HepG2 (cell line): ENCODE results near the gene PIGR. TPM values are rescaled to one million over a fixed set of nuclear protein-coding genes. Genes with fewer than 3 reads are reported as not detected.

ENCODE experiments used
- ATAC-seq: fragments of 200-7000 bp; cut with Tn5 transposase; 3 replicates; pipeline ENCODE4 v1.9.1; 2020; ENCODE audit warnings: mild to moderate bottlenecking, moderate library complexity
- BruUV-seq: library from RNA; stranded (reverse); fragments of 400-500 nt; replicated peaks from 2 replicates; lab custom pipeline; 2021; lab: Mats Ljungman, UMichigan
- CTCF ChIA-PET: fragments of 300-600 bp; formaldehyde crosslinking; extraction: SDS; loops from one replicate; lab custom pipeline; 2021; ENCODE audit warnings: low total read pairs, inconsistent platforms, low intra/inter-chr PET ratio; lab: Yijun Ruan, JAX
- POLR2A ChIA-PET: fragments of 350-600 bp; sonication (Branson Sonifier 250); formaldehyde crosslinking; loops from one replicate; lab custom pipeline; 2020; ENCODE audit warnings: antibody characterized with exemption, inconsistent platforms; lab: Yijun Ruan, JAX
- DNase-seq: peaks from one replicate; pipeline ENCODE4 v3.0.0-alpha.2; 2015; ENCODE audit warnings: low spot score
- FAIRE-seq: peaks from 3 replicates; lab custom pipeline; 2011; peaks lifted over from hg19 to GRCh38; lab: Jason Lieb, UNC
- H2AFZ ChIP-seq: one replicate; pipeline ENCODE4 v1.6.1; 2011; ENCODE audit warnings: low read length, inconsistent platforms
- H3K27ac ChIP-seq: fragments of 300-600 bp; 3 replicates; pipeline ENCODE4 v1.8.0; 2011; ENCODE audit warnings: mixed run types, mild to moderate bottlenecking, mixed read lengths, low read length, inconsistent platforms; ENCODE audit not compliant: insufficient read depth; ENCODE audit errors: extremely low read length
- H3K27me3 ChIP-seq, 2 experiments: fragments of 200-600 bp in 1 of 2; 2 replicates in 1 of 2; 3 replicates in 1 of 2; pipeline versions ENCODE4 v1.6.0 to v1.8.0; 2011; ENCODE audit warnings: low read length in 2 of 2, mild to moderate bottlenecking in 2 of 2, moderate library complexity in 2 of 2, inconsistent platforms in 1 of 2; ENCODE audit not compliant: insufficient read depth in 2 of 2, control insufficient read depth in 1 of 2
- H3K36me3 ChIP-seq, 2 experiments: fragments of 200-600 bp in 1 of 2; replicated peaks in 1 of 2; 2 replicates in 1 of 2; 3 replicates in 1 of 2; pipeline versions ENCODE4 v1.5.1 to v1.8.0; 2011; ENCODE audit warnings: low read length in 2 of 2, inconsistent platforms in 1 of 2; ENCODE audit not compliant: insufficient read depth in 2 of 2, control insufficient read depth in 1 of 2
- H3K4me1 ChIP-seq: 2 replicates; pipeline ENCODE4 v1.5.1; 2012; ENCODE audit warnings: low read length, inconsistent platforms; ENCODE audit not compliant: insufficient read depth
- H3K4me2 ChIP-seq: 2 replicates; pipeline ENCODE4 v1.6.0; 2011; ENCODE audit warnings: low read depth, low read length, inconsistent platforms
- H3K4me3 ChIP-seq, 3 experiments: fragments of 200-600 bp in 1 of 3; sonication (generic), shearing (Covaris generic) in 1 of 3; replicated peaks in 1 of 3; 2 replicates each; pipeline ENCODE4 v1.5.1; 2011 to 2016; ENCODE audit warnings: low read length in 3 of 3, inconsistent platforms in 2 of 3, low read depth in 2 of 3, mild to moderate bottlenecking in 2 of 3, control low read depth in 1 of 3, mixed read lengths in 1 of 3; ENCODE audit not compliant: insufficient read depth in 1 of 3
- H3K79me2 ChIP-seq: one replicate; pipeline ENCODE4 v1.6.1; 2011; ENCODE audit warnings: low read length, inconsistent platforms; ENCODE audit not compliant: insufficient read depth
- H3K9ac ChIP-seq: 2 replicates; pipeline ENCODE4 v1.6.0; 2011; ENCODE audit warnings: mild to moderate bottlenecking, low read depth, low read length, inconsistent platforms; ENCODE audit not compliant: insufficient read depth
- H3K9me3 ChIP-seq: 2 replicates; pipeline ENCODE4 v1.5.1; 2012; ENCODE audit warnings: mild to moderate bottlenecking, low read length
- H4K20me1 ChIP-seq: 2 replicates; pipeline ENCODE4 v1.6.0; 2011; ENCODE audit warnings: inconsistent platforms, mild to moderate bottlenecking, low read length, moderate library complexity; ENCODE audit not compliant: insufficient read depth
- CREM ChIP-seq, 2 experiments: sonication (generic) in 1 of 2; formaldehyde crosslinking in 1 of 2; IDR thresholded peaks; 2 replicates each; pipeline versions ENCODE4 v1.4.0 to v1.6.1; 2016 to 2020; ENCODE audit warnings: antibody characterized with exemption in 1 of 2, mild to moderate bottlenecking in 1 of 2, missing genetic modification reagents in 1 of 2
- CTCF ChIP-seq: sonication (generic); formaldehyde crosslinking; IDR thresholded peaks from 2 replicates; pipeline ENCODE4 v1.5.0; 2020; ENCODE audit warnings: mild to moderate bottlenecking, missing genetic modification reagents, moderate library complexity
- DNMT3B ChIP-seq: conservative IDR thresholded peaks from 2 replicates; pipeline ENCODE4 v1.6.1; 2016; ENCODE audit warnings: missing biosample characterization, control low read depth
- HOXA9 ChIP-seq: sonication (generic); formaldehyde crosslinking; IDR thresholded peaks from 2 replicates; pipeline ENCODE4 v1.8.1; 2022; ENCODE audit warnings: missing genetic modification reagents, mild to moderate bottlenecking, moderate library complexity, borderline replicate concordance
- LRRFIP1 ChIP-seq: sonication (generic); formaldehyde crosslinking; conservative IDR thresholded peaks from 2 replicates; pipeline ENCODE4 v1.4.0; 2020; ENCODE audit warnings: missing genetic modification reagents
- NAIF1 ChIP-seq: sonication (generic); formaldehyde crosslinking; IDR thresholded peaks from 2 replicates; pipeline ENCODE4 v1.5.0; 2020; ENCODE audit warnings: mild to moderate bottlenecking, missing genetic modification reagents, borderline replicate concordance
- NR2F2 ChIP-seq: IDR thresholded peaks from 2 replicates; pipeline ENCODE4 v1.6.1; 2012; ENCODE audit warnings: low read depth, inconsistent platforms, borderline replicate concordance
- PRDM15 ChIP-seq: sonication (generic); formaldehyde crosslinking; IDR thresholded peaks from 2 replicates; pipeline ENCODE4 v1.4.0; 2020; ENCODE audit warnings: missing genetic modification reagents
- PRMT3 ChIP-seq: sonication (generic); formaldehyde crosslinking; IDR thresholded peaks from 2 replicates; pipeline ENCODE4 v1.8.1; 2022; ENCODE audit warnings: low read depth, mild to moderate bottlenecking, moderate library complexity, missing genetic modification reagents, borderline replicate concordance
- ZFP1 ChIP-seq: IDR thresholded peaks from 2 replicates; pipeline ENCODE4 v1.6.1; 2016
- ZNF232 ChIP-seq: sonication (generic); formaldehyde crosslinking; IDR thresholded peaks from 2 replicates; pipeline ENCODE4 v1.4.0; 2020; ENCODE audit warnings: missing genetic modification reagents, borderline replicate concordance
- ZNF335 ChIP-seq: sonication (generic); formaldehyde crosslinking; IDR thresholded peaks from 2 replicates; pipeline ENCODE4 v1.4.0; 2020; ENCODE audit warnings: missing genetic modification reagents
- ZNF713 ChIP-seq: sonication (generic); formaldehyde crosslinking; IDR thresholded peaks from 2 replicates; pipeline ENCODE4 v1.4.0; 2020; ENCODE audit warnings: mild to moderate bottlenecking, missing genetic modification reagents
- whole genome bisulfite sequencing: methylation state at CpG from one replicate; pipeline ENCODE4 v1.1.6; 2017; ENCODE audit warnings: low lambda C conversion rate; 5-methylcytosine and 5-hydroxymethylcytosine counted together
- in situ Hi-C: cut with HindIII; loops from 2 replicates; pipeline ENCODE4 v1.10.0; 2017; ENCODE audit warnings: low pct_unique_long_range_greater_than_20kb; ENCODE audit not compliant: extremely low pct_ligation_motif_present
- intact Hi-C: fragments of 100-400 bp; cut with micrococcal nuclease; formaldehyde crosslinking; loops from one replicate; pipeline ENCODE4 v1.10.0; 2022; ENCODE audit not compliant: unreplicated experiment
- polyA plus RNA-seq, 8 experiments: library from polyadenylated mRNA; depleted of rRNA in 3 of 8; stranded (reverse) in 7 of 8; unstranded in 1 of 8; fragments of >200 nt; fragmentation: Illumina TruSeq in 4 of 8; extraction: Trizol in 4 of 8; gene quantifications; 2 replicates each; pipeline versions ENCODE4 v1.2.1 to v1.2.3, GENCODE V29; 2011 to 2016; ENCODE audit warnings: low read depth in 4 of 8, missing spikeins in 1 of 8, mixed read lengths in 1 of 8; ENCODE audit not compliant: insufficient read depth in 1 of 8
- total RNA-seq, 5 experiments: library from RNA; depleted of rRNA; stranded (reverse); fragments of >200 nt; fragmentation: Illumina TruSeq; extraction: Trizol; gene quantifications; 2 replicates each; pipeline ENCODE4 v1.2.3, GENCODE V29; 2016; ENCODE audit warnings: low read depth in 1 of 5
- TF ChIP-seq, protein P1 (sequence below): sonication (generic); formaldehyde crosslinking; IDR thresholded peaks from 2 replicates; pipeline ENCODE4 v1.9.0; 2021; ENCODE audit warnings: missing genetic modification reagents, borderline replicate concordance

The PIGR gene
- total and polyA plus RNA-seq, 2 of the 13 experiments (the other 11 are each of a cell fraction or from before 2014, with no cell fraction given), result not detected

DNA sequence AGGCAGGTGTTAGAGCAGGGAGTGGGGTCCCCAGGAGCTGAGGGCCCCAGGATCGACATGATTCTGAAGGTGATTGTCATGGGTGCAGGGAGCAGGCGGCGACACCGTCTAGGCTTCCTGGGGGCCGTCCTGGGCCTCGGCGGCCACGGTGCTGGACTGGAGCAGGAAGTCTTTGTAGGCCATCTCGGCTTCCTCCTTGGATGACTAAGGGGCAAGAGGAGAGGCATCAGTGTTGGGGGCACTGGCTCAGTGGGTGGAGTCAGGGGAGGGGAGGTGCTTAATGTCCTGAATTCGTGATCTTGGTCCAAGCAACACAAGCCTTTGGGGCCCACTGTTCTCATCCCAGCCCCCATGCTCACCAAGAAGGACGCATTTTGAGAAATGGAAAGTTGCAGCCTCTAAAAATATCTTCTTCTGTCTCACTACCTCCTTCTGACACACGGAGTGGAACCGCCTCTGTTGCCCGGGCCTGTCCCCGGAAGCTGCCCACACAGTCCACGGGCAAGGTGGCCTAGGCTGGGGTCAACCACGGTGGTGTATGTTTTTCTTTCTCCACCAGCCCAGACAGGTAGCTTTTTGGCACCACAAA is 16.0 kb downstream of the PIGR start (continued):
- TF ChIP-seq LRRFIP1 (CRISPR knock-in tag) (no peak), HOXA9 (no peak), ZNF335 (CRISPR knock-in tag) (no peak), CREM (IDR thresholded peaks at IDR 0.05) (no peak), CREM (CRISPR knock-in tag; IDR thresholded peaks at IDR 0.05) (no peak)

DNA sequence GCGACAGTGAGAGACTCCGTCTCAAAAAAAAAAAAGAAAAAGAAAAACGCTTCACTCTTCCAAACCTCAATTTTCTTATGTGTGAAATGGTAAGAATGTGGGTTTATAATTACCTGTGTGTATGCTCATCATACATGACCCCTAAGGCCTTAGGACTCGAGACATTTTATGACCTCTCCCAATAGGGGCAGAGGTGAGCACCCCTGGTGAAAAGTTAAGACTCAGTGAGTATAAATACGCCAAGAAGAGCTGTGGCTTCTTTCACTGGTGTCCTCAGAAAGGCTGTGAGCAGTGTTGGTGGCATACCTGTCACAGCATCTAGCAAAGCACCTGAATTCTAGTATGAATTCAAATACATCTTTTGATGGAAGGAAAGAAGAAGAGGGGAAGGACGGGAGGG is 16.7 kb downstream of the PIGR start:
- no TSS peak for BruUV-seq
- Histone ChIP-seq H3K79me2 (no peaks in the 10 kb centered on the region), H2AFZ (no peak overlapping the region), H3K4me1 (peaks cover 18% of the 10 kb centered on the region), H3K27ac (no peak overlapping the region), H3K27me3 (no peaks in the 10 kb centered on the region; a peak in 2 of 5 replicates), H4K20me1 (no peaks in the 10 kb centered on the region), H3K9ac (no peak overlapping the region), H3K4me2 (no peak overlapping the region), H3K9me3 (no peaks in the 10 kb centered on the region), H3K36me3 (no peaks in the 10 kb centered on the region), H3K4me3 (no peak overlapping the region)
- in situ Hi-C loops, result no loop called here
- no peak for ATAC-seq
- no peak for FAIRE-seq
- ChIA-PET POLR2A (no interaction called here), CTCF (no interaction called here)
- 39% methylated on average over 6 of the region's 6 CpGs for WGBS
- intact Hi-C loops, result no loop called here
- no peak for DNase-seq
- no peak for TF ChIP-seq PRDM15 (CRISPR knock-in tag)
- TF ChIP-seq CTCF (CRISPR knock-in tag), result no peak
- TF ChIP-seq DNMT3B (CRISPR knock-in tag), result no peak
- no peak for TF ChIP-seq NAIF1
- TF ChIP-seq ZFP1 (CRISPR knock-in tag), result no peak
- TF ChIP-seq ZNF713 (CRISPR knock-in tag), result no peak
- no peak for TF ChIP-seq NR2F2
- TF ChIP-seq ZNF232 (CRISPR knock-in tag), result no peak
- no peak for TF ChIP-seq PRMT3 (CRISPR knock-in tag)
- TF ChIP-seq, protein P1, sequence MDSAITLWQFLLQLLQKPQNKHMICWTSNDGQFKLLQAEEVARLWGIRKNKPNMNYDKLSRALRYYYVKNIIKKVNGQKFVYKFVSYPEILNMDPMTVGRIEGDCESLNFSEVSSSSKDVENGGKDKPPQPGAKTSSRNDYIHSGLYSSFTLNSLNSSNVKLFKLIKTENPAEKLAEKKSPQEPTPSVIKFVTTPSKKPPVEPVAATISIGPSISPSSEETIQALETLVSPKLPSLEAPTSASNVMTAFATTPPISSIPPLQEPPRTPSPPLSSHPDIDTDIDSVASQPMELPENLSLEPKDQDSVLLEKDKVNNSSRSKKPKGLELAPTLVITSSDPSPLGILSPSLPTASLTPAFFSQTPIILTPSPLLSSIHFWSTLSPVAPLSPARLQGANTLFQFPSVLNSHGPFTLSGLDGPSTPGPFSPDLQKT, result no peak
